ENCODE measurements around the gene NEU4.
A peak's percentile ranks its signal among the peaks of the same experiment; 100 is the strongest.

NEU4 gene

GRCh38 chr2:241844066-241844728, 35.2 kb downstream of the NEU4 start:
- DNase-seq (ENCODE audit: low read depth) = no peak
- in situ Hi-C loops (cut with HindIII; ENCODE audit: low sequenced_read_pairs) = no loop called here
- TF ChIP-seq CTCF (IDR thresholded peaks at IDR 0.05; ENCODE audit: low read depth, low read length, missing control alignments) = no peak
- peak overlapping the region; percentile 22 for H3K4me3 ChIP-seq (ENCODE audit: low read depth, low read length)

- DNase-seq (ENCODE audit: low read depth) = no peak
- TF ChIP-seq CTCF (IDR thresholded peaks at IDR 0.05; ENCODE audit: low read depth, low read length, missing control alignments) = no peak
- no peak overlapping the region for H3K4me3 ChIP-seq (ENCODE audit: low read depth, low read length)
- in situ Hi-C loops (cut with HindIII; ENCODE audit: low sequenced_read_pairs) = no loop called here
Observed at GRCh38 chr2:241844831-241845578, 36.0 kb downstream of the NEU4 start.

GRCh38 chr2:241846406-241846805, 37.4 kb downstream of the NEU4 start:
- TF ChIP-seq CTCF (IDR thresholded peaks at IDR 0.05; ENCODE audit: low read depth, low read length, missing control alignments) = no peak
- no peak overlapping the region for H3K4me3 ChIP-seq (ENCODE audit: low read depth, low read length)
- no peak for DNase-seq (ENCODE audit: low read depth)
- in situ Hi-C loops (cut with HindIII; ENCODE audit: low sequenced_read_pairs) = no loop called here

- in situ Hi-C loops (cut with HindIII; ENCODE audit: low sequenced_read_pairs) = no loop called here
- no peak for DNase-seq (ENCODE audit: low read depth)
- no peak overlapping the region for H3K4me3 ChIP-seq (ENCODE audit: low read depth, low read length)
- TF ChIP-seq CTCF (IDR thresholded peaks at IDR 0.05; ENCODE audit: low read depth, low read length, missing control alignments) = no peak
Observed at GRCh38 chr2:241848761-241849615, 40.0 kb downstream of the NEU4 start.

GRCh38 chr2:241849616-241850543, 40.9 kb downstream of the NEU4 start:
- in situ Hi-C loops (cut with HindIII; ENCODE audit: low sequenced_read_pairs) = no loop called here
- no peak for TF ChIP-seq CTCF (IDR thresholded peaks at IDR 0.05; ENCODE audit: low read depth, low read length, missing control alignments)
- no peak for DNase-seq (ENCODE audit: low read depth)

More at GRCh38 chr2:241849616-241850543, 40.9 kb downstream of the NEU4 start:
- H3K4me3 ChIP-seq (ENCODE audit: low read depth, low read length) = no peak overlapping the region
